ENCODE measurements around the gene LRP5.

Gene LRP5

GRCh38 chr11:68488623-68489022, 176.2 kb downstream of the LRP5 start:
- TF ChIP-seq CTCF (conservative IDR thresholded peaks at IDR 0.05; ENCODE audit: low read length) (no peak), EZH2phosphoT487 (IDR thresholded peaks at IDR 0.05; ENCODE audit: borderline replicate concordance) (no peak)
- peaks cover 96% of the 10 kb centered on the region for H4K20me1 ChIP-seq (ENCODE audit: insufficient read depth, low read length, poor library complexity, severe bottlenecking)

GRCh38 chr11:68495220-68495729, 182.9 kb downstream of the LRP5 start:
- no peaks in the 10 kb centered on the region for H3K27me3 ChIP-seq (ENCODE audit: insufficient read depth, low read length, poor library complexity, severe bottlenecking)
- H3K9me3 ChIP-seq (ENCODE audit: insufficient read depth, low read depth, low read length), result no peaks in the 10 kb centered on the region
- H3F3A ChIP-seq (ENCODE audit: low read depth), result no peaks in the 10 kb centered on the region
- H3K79me2 ChIP-seq (ENCODE audit: insufficient read depth, low read length), result peaks cover 99% of the 10 kb centered on the region
- H4K20me1 ChIP-seq (ENCODE audit: insufficient read depth, low read length, poor library complexity, severe bottlenecking), result peaks cover 89% of the 10 kb centered on the region
- no peaks in the 10 kb centered on the region for H3K4me1 ChIP-seq (ENCODE audit: insufficient read depth, low read length, poor library complexity, severe bottlenecking)
- TF ChIP-seq CTCF (conservative IDR thresholded peaks at IDR 0.05; ENCODE audit: low read length) (no peak), EZH2phosphoT487 (IDR thresholded peaks at IDR 0.05; ENCODE audit: borderline replicate concordance) (no peak)
- no peak overlapping the region for H3K9ac ChIP-seq (ENCODE audit: low read depth, low read length, poor library complexity, severe bottlenecking)
- no peak overlapping the region for H3K4me3 ChIP-seq (ENCODE audit: low read length, poor library complexity, severe bottlenecking)
- H3K4me2 ChIP-seq (ENCODE audit: low read depth, low read length, poor library complexity, severe bottlenecking), result no peak overlapping the region
- no peaks in the 10 kb centered on the region for H3K36me3 ChIP-seq (ENCODE audit: insufficient read depth, low read length)
- no peaks in the 10 kb centered on the region for H3K9me2 ChIP-seq (replicated peaks; ENCODE audit: low read depth, low read length)
- H2AFZ ChIP-seq (ENCODE audit: low read length), result no peak overlapping the region

More at GRCh38 chr11:68488623-68489022, 176.2 kb downstream of the LRP5 start:
- H3K79me2 ChIP-seq (ENCODE audit: insufficient read depth, low read length), result peaks cover 100% of the 10 kb centered on the region
- no peaks in the 10 kb centered on the region for H3F3A ChIP-seq (ENCODE audit: low read depth)
- peaks cover 3% of the 10 kb centered on the region for H3K4me1 ChIP-seq (ENCODE audit: insufficient read depth, low read length, poor library complexity, severe bottlenecking)
- no peak overlapping the region for H3K9ac ChIP-seq (ENCODE audit: low read depth, low read length, poor library complexity, severe bottlenecking)
- peaks cover 4% of the 10 kb centered on the region; the same call in 1 of the 2 replicates for H3K36me3 ChIP-seq (ENCODE audit: insufficient read depth, low read length)
- H3K4me2 ChIP-seq (ENCODE audit: low read depth, low read length, poor library complexity, severe bottlenecking), result no peak overlapping the region
- H3K9me3 ChIP-seq (ENCODE audit: insufficient read depth, low read depth, low read length), result no peaks in the 10 kb centered on the region
- H3K27me3 ChIP-seq (ENCODE audit: insufficient read depth, low read length, poor library complexity, severe bottlenecking), result no peaks in the 10 kb centered on the region
- no peak overlapping the region for H2AFZ ChIP-seq (ENCODE audit: low read length)
- H3K4me3 ChIP-seq (ENCODE audit: low read length, poor library complexity, severe bottlenecking), result no peak overlapping the region
- no peaks in the 10 kb centered on the region for H3K9me2 ChIP-seq (replicated peaks; ENCODE audit: low read depth, low read length)

GRCh38 chr11:68495872-68496271, 183.5 kb downstream of the LRP5 start:
- Histone ChIP-seq H3K4me2 (ENCODE audit: low read depth, low read length, poor library complexity, severe bottlenecking) (no peak overlapping the region), H3K4me1 (ENCODE audit: insufficient read depth, low read length, poor library complexity, severe bottlenecking) (no peaks in the 10 kb centered on the region)

More at GRCh38 chr11:68495872-68496271, 183.5 kb downstream of the LRP5 start:
- no peak for TF ChIP-seq EZH2phosphoT487 (IDR thresholded peaks at IDR 0.05; ENCODE audit: borderline replicate concordance)
- no peak for TF ChIP-seq CTCF (conservative IDR thresholded peaks at IDR 0.05; ENCODE audit: low read length)
- Histone ChIP-seq H3K4me3 (ENCODE audit: low read length, poor library complexity, severe bottlenecking) (no peak overlapping the region), H2AFZ (ENCODE audit: low read length) (no peak overlapping the region), H3K9ac (ENCODE audit: low read depth, low read length, poor library complexity, severe bottlenecking) (no peak overlapping the region), H3K36me3 (ENCODE audit: insufficient read depth, low read length) (no peaks in the 10 kb centered on the region), H3F3A (ENCODE audit: low read depth) (no peaks in the 10 kb centered on the region), H3K9me2 (replicated peaks; ENCODE audit: low read depth, low read length) (no peaks in the 10 kb centered on the region), H3K79me2 (ENCODE audit: insufficient read depth, low read length) (peaks cover 99% of the 10 kb centered on the region), H3K9me3 (ENCODE audit: insufficient read depth, low read depth, low read length) (no peaks in the 10 kb centered on the region), H3K27me3 (ENCODE audit: insufficient read depth, low read length, poor library complexity, severe bottlenecking) (no peaks in the 10 kb centered on the region), H4K20me1 (ENCODE audit: insufficient read depth, low read length, poor library complexity, severe bottlenecking) (peaks cover 87% of the 10 kb centered on the region)

Measured in Loucy (cell line).